Measurements from ENCODE around the gene FAM107B. TPM values are rescaled to one million over a fixed set of nuclear protein-coding genes. Genes with fewer than 3 reads are reported as not detected.

FAM107B gene
- total RNA-seq, 3 donors from 2014 or later: 30.8 to 56.1 (median 51.8) TPM

GRCh38 chr10:14618674-14619073, 156.0 kb downstream of the FAM107B start:
- Histone ChIP-seq H3K27ac (no peak overlapping the region), H3K27me3 (no peaks in the 10 kb centered on the region), H3K9me3 (no peaks in the 10 kb centered on the region), H3K4me1 (no peaks in the 10 kb centered on the region), H3K36me3 (no peaks in the 10 kb centered on the region), H3K4me3 (no peak overlapping the region)
- intact Hi-C loops (cut with DNase I; ENCODE audit: low total_unique reads): no loop called here
- DNase-seq (ENCODE audit: low spot score in 2 of 2): no peak
- TF ChIP-seq POLR2A (IDR thresholded peaks at IDR 0.05) (no peak), POLR2AphosphoS5 (IDR thresholded peaks at IDR 0.05) (no peak)
- TF ChIP-seq, protein P1, sequence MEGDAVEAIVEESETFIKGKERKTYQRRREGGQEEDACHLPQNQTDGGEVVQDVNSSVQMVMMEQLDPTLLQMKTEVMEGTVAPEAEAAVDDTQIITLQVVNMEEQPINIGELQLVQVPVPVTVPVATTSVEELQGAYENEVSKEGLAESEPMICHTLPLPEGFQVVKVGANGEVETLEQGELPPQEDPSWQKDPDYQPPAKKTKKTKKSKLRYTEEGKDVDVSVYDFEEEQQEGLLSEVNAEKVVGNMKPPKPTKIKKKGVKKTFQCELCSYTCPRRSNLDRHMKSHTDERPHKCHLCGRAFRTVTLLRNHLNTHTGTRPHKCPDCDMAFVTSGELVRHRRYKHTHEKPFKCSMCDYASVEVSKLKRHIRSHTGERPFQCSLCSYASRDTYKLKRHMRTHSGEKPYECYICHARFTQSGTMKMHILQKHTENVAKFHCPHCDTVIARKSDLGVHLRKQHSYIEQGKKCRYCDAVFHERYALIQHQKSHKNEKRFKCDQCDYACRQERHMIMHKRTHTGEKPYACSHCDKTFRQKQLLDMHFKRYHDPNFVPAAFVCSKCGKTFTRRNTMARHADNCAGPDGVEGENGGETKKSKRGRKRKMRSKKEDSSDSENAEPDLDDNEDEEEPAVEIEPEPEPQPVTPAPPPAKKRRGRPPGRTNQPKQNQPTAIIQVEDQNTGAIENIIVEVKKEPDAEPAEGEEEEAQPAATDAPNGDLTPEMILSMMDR (IDR thresholded peaks at IDR 0.05): no peak

DNA sequence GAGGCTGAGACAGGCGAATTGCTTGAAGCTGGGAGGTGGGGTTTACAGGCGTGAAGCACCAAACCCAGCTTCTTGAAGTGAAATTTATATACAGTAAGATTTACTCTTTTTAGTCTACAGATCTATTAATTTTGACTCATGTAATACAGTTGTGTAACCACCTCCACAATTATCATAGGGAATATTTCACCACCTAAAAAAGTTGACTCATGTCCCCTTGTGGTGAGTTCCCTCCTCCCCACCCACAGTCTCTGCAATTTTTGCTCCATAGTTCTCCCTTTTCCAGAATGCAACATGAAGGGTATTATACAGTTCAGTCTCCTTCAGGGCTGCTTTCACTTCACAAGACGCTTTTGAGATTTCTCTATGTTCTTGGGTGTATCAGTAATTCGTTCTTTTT, 156.8 kb downstream of the FAM107B start:
- no peak for DNase-seq (ENCODE audit: low spot score in 2 of 2)
- Histone ChIP-seq H3K9me3 (no peaks in the 10 kb centered on the region), H3K4me3 (no peak overlapping the region), H3K4me1 (no peaks in the 10 kb centered on the region), H3K36me3 (no peaks in the 10 kb centered on the region), H3K27me3 (no peaks in the 10 kb centered on the region), H3K27ac (no peak overlapping the region)
- intact Hi-C loops (cut with DNase I; ENCODE audit: low total_unique reads): no loop called here
- TF ChIP-seq POLR2A (IDR thresholded peaks at IDR 0.05) (no peak), POLR2AphosphoS5 (IDR thresholded peaks at IDR 0.05) (no peak)
- TF ChIP-seq, protein P1 (IDR thresholded peaks at IDR 0.05): no peak

GRCh38 chr10:14616955-14617730, 157.6 kb downstream of the FAM107B start:
- H3K9me3 ChIP-seq: no peaks in the 10 kb centered on the region
- H3K27me3 ChIP-seq: no peaks in the 10 kb centered on the region
- H3K27ac ChIP-seq: no peak overlapping the region
- TF ChIP-seq, protein P1 (IDR thresholded peaks at IDR 0.05): no peak
- TF ChIP-seq POLR2AphosphoS5 (IDR thresholded peaks at IDR 0.05): no peak
- TF ChIP-seq POLR2A (IDR thresholded peaks at IDR 0.05): no peak
- no peaks in the 10 kb centered on the region for H3K4me1 ChIP-seq
- H3K36me3 ChIP-seq: no peaks in the 10 kb centered on the region
- H3K4me3 ChIP-seq: no peak overlapping the region
- DNase-seq (ENCODE audit: low spot score in 2 of 2): no peak
- intact Hi-C loops (cut with DNase I; ENCODE audit: low total_unique reads): no loop called here

DNA sequence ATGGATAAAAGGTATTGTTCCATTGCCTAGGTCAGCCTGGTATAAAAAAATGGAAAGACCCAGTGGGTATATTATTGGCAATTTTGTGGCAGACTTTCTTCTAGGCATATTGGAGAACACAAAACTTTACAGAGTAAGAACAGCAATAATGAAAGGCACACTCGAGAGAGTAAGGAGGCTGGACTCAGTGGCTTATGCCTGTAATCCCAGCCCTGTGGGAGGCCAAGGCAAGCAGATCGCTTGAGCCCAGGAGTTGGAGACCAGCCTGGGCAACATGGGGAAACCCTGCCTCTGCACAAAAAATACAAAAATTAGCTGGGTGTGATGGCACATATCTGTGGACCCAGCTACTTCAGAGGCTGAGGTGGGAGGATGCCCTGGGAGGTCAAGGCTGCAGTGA, 158.2 kb downstream of the FAM107B start:
- no peak overlapping the region for H3K4me3 ChIP-seq
- intact Hi-C loops (cut with DNase I; ENCODE audit: low total_unique reads): no loop called here
- TF ChIP-seq POLR2AphosphoS5 (IDR thresholded peaks at IDR 0.05) (no peak), POLR2A (IDR thresholded peaks at IDR 0.05) (no peak)
- TF ChIP-seq, protein P1 (IDR thresholded peaks at IDR 0.05): no peak
- H3K36me3 ChIP-seq: no peaks in the 10 kb centered on the region
- H3K27me3 ChIP-seq: no peaks in the 10 kb centered on the region
- H3K27ac ChIP-seq: no peak overlapping the region
- no peaks in the 10 kb centered on the region for H3K4me1 ChIP-seq
- H3K9me3 ChIP-seq: no peaks in the 10 kb centered on the region
- no peak for DNase-seq (ENCODE audit: low spot score in 2 of 2)

DNA sequence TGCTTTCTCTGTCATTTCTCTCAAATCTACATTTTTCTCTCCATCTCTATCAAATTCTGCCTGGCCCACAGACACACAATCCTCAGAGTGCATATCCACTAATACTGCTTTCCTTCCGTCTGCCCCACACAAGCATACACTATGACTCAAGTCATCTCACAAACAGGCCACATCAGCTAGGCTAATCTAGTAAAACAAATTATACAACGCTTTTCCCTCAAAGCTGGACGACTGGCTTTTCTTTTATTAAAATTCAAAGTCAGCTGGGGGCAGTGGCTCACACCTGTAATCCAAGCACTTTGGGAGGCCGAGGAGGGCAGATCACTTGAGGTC, 161.1 kb downstream of the FAM107B start:
- DNase-seq (ENCODE audit: low spot score in 2 of 2): no peak
- TF ChIP-seq POLR2AphosphoS5 (IDR thresholded peaks at IDR 0.05) (no peak), POLR2A (IDR thresholded peaks at IDR 0.05) (no peak)
- intact Hi-C loops (cut with DNase I; ENCODE audit: low total_unique reads): no loop called here

More for the DNA sequence above, 161.1 kb downstream of the FAM107B start:
- Histone ChIP-seq H3K9me3 (no peaks in the 10 kb centered on the region), H3K27ac (no peak overlapping the region), H3K36me3 (no peaks in the 10 kb centered on the region), H3K4me3 (no peak overlapping the region), H3K4me1 (no peaks in the 10 kb centered on the region), H3K27me3 (no peaks in the 10 kb centered on the region)

Measured in breast epithelium (tissue), 4 donors.